OCI-M1 (cell line): ENCODE results near the gene GGT1.
"Not testable (repeated sequence)": the region's sequence is repeated elsewhere in the genome, so short reads cannot be mapped to it uniquely, and the experiment has no call there.

ENCODE experiments used
- DNase-seq: peaks from one replicate; lab custom pipeline; 2025; lab: John Stamatoyannopoulos, UW

Gene GGT1

DNA sequence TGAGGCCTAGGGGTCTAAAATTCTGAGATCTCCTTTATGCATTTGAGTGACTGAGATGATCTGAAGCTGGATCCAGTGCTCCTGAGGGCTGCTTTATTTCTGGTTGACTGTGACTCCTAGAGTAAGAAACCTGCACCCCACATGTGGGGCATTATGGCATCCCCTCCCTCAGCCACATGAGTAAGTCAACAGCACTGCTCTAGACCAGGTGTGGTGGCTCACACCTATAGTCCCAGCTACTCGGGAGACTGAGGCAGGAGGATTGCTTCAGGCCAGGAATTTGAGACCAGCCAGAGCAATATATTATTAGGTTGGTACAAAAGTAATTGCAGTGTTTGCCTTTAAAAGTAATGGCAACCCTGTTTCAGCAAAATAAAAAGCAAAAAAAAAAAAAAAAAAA is 39.3 kb downstream of the GGT1 start:
- not testable (repeated sequence) for DNase-seq

- DNase-seq, result not testable (repeated sequence)
These were observed 41.4 kb downstream of the GGT1 start for GRCh38 chr22:24644409-24644808.

DNA sequence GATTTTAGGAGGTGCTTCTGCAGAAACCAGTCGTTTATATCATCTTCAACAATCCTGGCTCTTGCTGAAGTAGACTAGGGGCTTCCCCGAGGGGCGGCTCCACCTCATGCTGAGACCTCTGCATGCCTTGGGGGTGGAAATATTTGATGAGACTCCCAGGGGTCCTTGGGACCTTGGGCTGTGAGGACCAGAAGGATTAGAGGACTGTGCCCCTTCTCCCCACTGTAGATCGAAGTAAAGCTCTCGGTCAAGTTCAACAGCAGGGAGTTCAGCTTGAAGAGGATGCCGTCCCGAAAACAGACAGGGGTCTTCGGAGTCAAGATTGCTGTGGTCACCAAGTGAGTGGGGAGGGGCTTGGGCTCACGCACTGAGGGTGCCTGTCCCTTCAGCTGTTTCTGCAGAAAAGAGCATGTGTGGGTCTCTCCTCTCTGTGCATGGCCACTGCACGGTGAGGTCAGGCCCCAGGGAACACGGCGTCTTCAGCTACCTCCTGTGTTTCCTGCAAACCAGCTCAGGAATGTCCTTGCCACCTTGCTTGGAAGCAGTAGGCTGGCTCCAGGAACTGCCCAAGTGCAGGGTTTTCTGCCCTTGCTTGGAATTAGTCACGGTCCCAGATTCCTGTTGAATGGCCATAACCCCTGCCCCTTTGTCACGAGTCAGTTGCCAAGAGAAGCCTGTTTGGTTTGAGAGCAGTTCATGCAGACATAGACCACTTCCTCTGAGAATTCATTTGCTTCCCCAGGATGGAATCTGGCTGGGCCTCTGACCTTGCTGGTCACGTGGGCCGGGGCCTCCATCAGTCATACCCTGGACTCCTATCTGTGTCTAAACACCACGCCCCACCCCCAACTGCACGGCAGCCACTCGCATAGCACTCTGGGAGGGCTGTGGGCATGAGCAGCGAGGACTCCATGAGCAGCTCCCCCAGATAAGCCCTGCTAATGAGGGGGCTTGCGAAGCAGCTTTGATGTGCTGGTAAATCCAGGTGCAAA is 42.7 kb downstream of the GGT1 start:
- not testable (repeated sequence) for DNase-seq

- DNase-seq, result not testable (repeated sequence)
These were observed 43.8 kb downstream of the GGT1 start for GRCh38 chr22:24646756-24647155.

- DNase-seq, result not testable (repeated sequence)
These were observed 46.4 kb downstream of the GGT1 start for GRCh38 chr22:24649371-24649770.

GRCh38 chr22:24650884-24651283 is 47.9 kb downstream of the GGT1 start:
- DNase-seq, result not testable (repeated sequence)

DNA sequence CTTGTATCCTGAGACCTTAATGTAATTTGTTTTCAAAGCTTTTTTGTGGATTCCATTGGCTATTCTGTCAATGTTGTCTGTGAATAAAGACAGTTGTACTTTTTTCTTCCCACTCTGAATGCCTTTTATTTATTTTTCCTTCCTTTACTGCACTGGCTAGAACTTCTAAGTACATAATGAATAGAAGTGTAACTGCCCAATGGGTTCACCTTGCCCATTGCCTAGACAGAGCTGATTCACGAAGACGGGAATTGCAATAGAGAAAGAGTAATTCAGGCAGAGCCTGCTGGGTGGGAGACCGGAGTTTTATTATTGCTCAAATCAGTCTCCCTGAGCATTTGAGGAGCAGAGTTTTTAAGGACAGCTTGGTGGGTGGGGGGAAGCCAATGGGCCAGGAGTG is 62.4 kb downstream of the GGT1 start:
- DNase-seq, result not testable (repeated sequence)

DNA sequence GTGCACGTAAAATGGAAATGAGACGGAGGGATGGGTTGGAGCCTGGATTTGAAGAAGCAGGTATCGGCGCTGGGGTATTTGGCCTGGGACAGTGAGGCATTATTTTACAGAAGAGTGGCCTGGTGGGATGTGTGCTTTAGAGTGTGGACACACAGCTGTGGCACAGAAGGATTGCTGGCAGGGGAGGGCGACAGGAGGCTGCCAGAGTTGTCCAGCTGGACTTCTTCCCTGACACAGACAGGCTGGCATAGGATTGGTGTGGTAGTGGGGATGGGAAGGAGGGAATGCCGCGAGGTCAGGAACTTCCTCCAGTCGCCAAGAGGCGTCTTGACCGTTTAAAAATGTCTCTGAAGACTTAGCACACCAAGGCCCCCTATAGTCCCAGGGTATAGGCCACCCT is 64.9 kb downstream of the GGT1 start:
- DNase-seq, result not testable (repeated sequence)

GRCh38 chr22:24672532-24672931 is 69.5 kb downstream of the GGT1 start:
- DNase-seq, result not testable (repeated sequence)
